ENCODE measurements around the gene MCUR1. TPM values are rescaled to one million over a fixed set of nuclear protein-coding genes. Genes with fewer than 3 reads are reported as not detected.
"Not testable (repeated sequence)": the region's sequence is repeated elsewhere in the genome, so short reads cannot be mapped to it uniquely, and the experiment has no call there.

The MCUR1 gene
- total and polyA plus RNA-seq, 2 donors (not counting 1 experiment from before 2014, with no cell fraction given), result 4.6 to 10.6 TPM

DNA sequence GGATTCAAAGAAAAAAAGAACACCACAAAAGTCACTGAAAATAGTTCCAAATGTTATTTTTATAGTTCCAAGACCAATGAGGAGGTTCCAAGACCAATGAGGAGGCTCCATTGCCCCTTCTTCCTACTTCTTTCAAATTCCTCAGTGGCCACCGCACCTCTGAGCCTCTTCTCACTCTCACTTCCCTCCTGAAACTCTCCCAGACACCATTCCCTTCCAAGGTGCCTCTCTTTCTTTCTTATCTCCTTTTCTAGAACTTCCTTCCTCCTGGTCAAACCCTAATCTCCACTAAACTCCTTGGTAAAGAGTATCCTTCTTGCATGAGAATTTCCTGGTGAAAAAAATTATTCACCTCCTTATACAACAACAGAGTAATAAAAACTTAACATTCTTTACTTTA is 20.4 kb upstream of the MCUR1 start:
- no peaks in the 10 kb centered on the region for H3K36me3 ChIP-seq (replicated peaks in 1 of 2; ENCODE audit: control extremely low read depth in 1 of 2, control insufficient read depth in 1 of 2, extremely low read depth in 1 of 2, insufficient read depth in 2 of 2, low read length in 1 of 2)
- no peak overlapping the region for H3K27ac Mint-ChIP-seq
- H3K9me3 ChIP-seq (ENCODE audit: control extremely low read depth in 1 of 3, control insufficient read depth in 2 of 3, insufficient read depth in 1 of 3, low read length in 2 of 3), result no peaks in the 10 kb centered on the region
- H4K20me1 ChIP-seq (ENCODE audit: control insufficient read depth, insufficient read depth, low read length, poor library complexity, severe bottlenecking), result no peaks in the 10 kb centered on the region
- WGBS (ENCODE audit: insufficient coverage), result no CpG with 5 or more reads among the region's 1 CpG
- no peak overlapping the region for H3K4me3 ChIP-seq (ENCODE audit: control extremely low read depth in 1 of 5, extremely low read depth in 1 of 5, insufficient read depth in 1 of 5, low read depth in 2 of 5, low read length in 4 of 5)
- no peak overlapping the region for H2AFZ ChIP-seq (ENCODE audit: insufficient read depth, low read depth, low read length, poor library complexity, severe bottlenecking)
- H3K27ac ChIP-seq (ENCODE audit: low read length in 2 of 2), result no peak overlapping the region
- H3K9ac ChIP-seq (ENCODE audit: low read length), result no peak overlapping the region
- no peaks in the 10 kb centered on the region for H3K9me3 Mint-ChIP-seq (ENCODE audit: insufficient read depth)
- TF ChIP-seq, protein P1, sequence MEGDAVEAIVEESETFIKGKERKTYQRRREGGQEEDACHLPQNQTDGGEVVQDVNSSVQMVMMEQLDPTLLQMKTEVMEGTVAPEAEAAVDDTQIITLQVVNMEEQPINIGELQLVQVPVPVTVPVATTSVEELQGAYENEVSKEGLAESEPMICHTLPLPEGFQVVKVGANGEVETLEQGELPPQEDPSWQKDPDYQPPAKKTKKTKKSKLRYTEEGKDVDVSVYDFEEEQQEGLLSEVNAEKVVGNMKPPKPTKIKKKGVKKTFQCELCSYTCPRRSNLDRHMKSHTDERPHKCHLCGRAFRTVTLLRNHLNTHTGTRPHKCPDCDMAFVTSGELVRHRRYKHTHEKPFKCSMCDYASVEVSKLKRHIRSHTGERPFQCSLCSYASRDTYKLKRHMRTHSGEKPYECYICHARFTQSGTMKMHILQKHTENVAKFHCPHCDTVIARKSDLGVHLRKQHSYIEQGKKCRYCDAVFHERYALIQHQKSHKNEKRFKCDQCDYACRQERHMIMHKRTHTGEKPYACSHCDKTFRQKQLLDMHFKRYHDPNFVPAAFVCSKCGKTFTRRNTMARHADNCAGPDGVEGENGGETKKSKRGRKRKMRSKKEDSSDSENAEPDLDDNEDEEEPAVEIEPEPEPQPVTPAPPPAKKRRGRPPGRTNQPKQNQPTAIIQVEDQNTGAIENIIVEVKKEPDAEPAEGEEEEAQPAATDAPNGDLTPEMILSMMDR (IDR thresholded peaks at IDR 0.05), result no peak
- TF ChIP-seq EZH2 (IDR thresholded peaks at IDR 0.05; ENCODE audit: borderline replicate concordance, insufficient read depth, low read depth, low read length, poor library complexity, severe bottlenecking), result no peak
- peaks cover 0 to 4% (median 0%) of the 10 kb centered on the region in 4 experiments for H3K27me3 ChIP-seq (replicated peaks in 1 of 4; ENCODE audit: control extremely low read depth in 1 of 4, control insufficient read depth in 3 of 4, insufficient read depth in 4 of 4, low read length in 3 of 4)
- ATAC-seq (ENCODE audit: low read depth), result no peak
- no peak overlapping the region for H3K4me2 ChIP-seq (replicated peaks; ENCODE audit: low read depth, low read length, poor library complexity, severe bottlenecking)
- no peak for DNase-seq
- no peak overlapping the region for H3K4me3 Mint-ChIP-seq
- H3K27me3 Mint-ChIP-seq, result peaks cover 16% of the 10 kb centered on the region
- H3K79me2 ChIP-seq (ENCODE audit: control insufficient read depth, insufficient read depth, low read length), result no peaks in the 10 kb centered on the region
- peaks cover 4 to 5% of the 10 kb centered on the region in 2 donors for H3K4me1 ChIP-seq (ENCODE audit: control insufficient read depth in 2 of 2, insufficient read depth in 2 of 2, low read length in 2 of 2)
- intact Hi-C loops (cut with micrococcal nuclease), result no loop called here
- POLR2A ChIA-PET, result no interaction called here
- CTCF ChIA-PET, result no interaction called here
- peaks cover 8% of the 10 kb centered on the region for H3K4me1 Mint-ChIP-seq

DNA sequence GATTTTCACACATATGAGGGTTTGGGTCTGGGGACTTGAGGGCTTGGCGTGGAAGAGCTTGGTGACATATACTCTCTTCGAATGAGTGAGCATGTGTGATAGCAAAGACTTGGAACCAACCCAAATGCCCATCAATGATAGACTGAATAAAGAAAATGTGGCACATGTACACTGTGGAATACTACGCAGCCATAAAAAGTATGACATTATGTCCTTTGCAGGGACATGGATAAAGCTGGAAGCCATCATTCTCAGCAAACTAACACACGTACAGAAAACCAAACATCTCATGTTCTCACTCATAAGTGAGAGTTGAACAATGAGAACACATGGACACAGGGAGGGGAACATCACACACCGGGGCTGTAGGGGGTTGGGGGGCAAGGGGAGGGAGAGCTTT is 19.7 kb upstream of the MCUR1 start:
- H3K4me1 ChIP-seq (ENCODE audit: control insufficient read depth in 2 of 2, insufficient read depth in 2 of 2, low read length in 2 of 2); H3K9me3 ChIP-seq (ENCODE audit: control extremely low read depth in 1 of 3, control insufficient read depth in 2 of 3, insufficient read depth in 1 of 3, low read length in 2 of 3); intact Hi-C loops (cut with micrococcal nuclease); H3K4me2 ChIP-seq (replicated peaks; ENCODE audit: low read depth, low read length, poor library complexity, severe bottlenecking); H3K4me3 Mint-ChIP-seq; H3K9ac ChIP-seq (ENCODE audit: low read length); H3K27ac Mint-ChIP-seq; H3K27ac ChIP-seq (ENCODE audit: low read length in 2 of 2); H3K4me1 Mint-ChIP-seq; CTCF ChIA-PET; H4K20me1 ChIP-seq (ENCODE audit: control insufficient read depth, insufficient read depth, low read length, poor library complexity, severe bottlenecking); DNase-seq; H3K4me3 ChIP-seq (ENCODE audit: control extremely low read depth in 1 of 5, extremely low read depth in 1 of 5, insufficient read depth in 1 of 5, low read depth in 2 of 5, low read length in 4 of 5); H3K27me3 ChIP-seq (replicated peaks in 1 of 4; ENCODE audit: control extremely low read depth in 1 of 4, control insufficient read depth in 3 of 4, insufficient read depth in 4 of 4, low read length in 3 of 4); H3K9me3 Mint-ChIP-seq (ENCODE audit: insufficient read depth); H3K79me2 ChIP-seq (ENCODE audit: control insufficient read depth, insufficient read depth, low read length); ATAC-seq (ENCODE audit: low read depth); H3K36me3 ChIP-seq (replicated peaks in 1 of 2; ENCODE audit: control extremely low read depth in 1 of 2, control insufficient read depth in 1 of 2, extremely low read depth in 1 of 2, insufficient read depth in 2 of 2, low read length in 1 of 2); H2AFZ ChIP-seq (ENCODE audit: insufficient read depth, low read depth, low read length, poor library complexity, severe bottlenecking): not testable (repeated sequence)
- POLR2A ChIA-PET, result interaction anchor here (0.5 to 0.6 kb wide), 2 partner anchors 1371 to 1409 kb away, joined by 3 to 5 read pairs; no protein-coding TSS in a partner anchor
- peaks cover 16% of the 10 kb centered on the region for H3K27me3 Mint-ChIP-seq
- WGBS (ENCODE audit: insufficient coverage), result 100% methylated on average over 1 of the region's 5 CpGs
